Aorta (tissue), 5 donors: Measurements from ENCODE around the gene PDK1. TPM values are rescaled to one million over a fixed set of nuclear protein-coding genes. Genes with fewer than 3 reads are reported as not detected.

ENCODE experiments used
- ATAC-seq: fragments of 200-7000 bp; cut with Tn5 transposase; one replicate; pipeline ENCODE4 v1.9.1; 2022; ENCODE audit warnings: moderate library complexity; ENCODE audit not compliant: low FRiP score
- DNase-seq, 2 donors: peaks; one replicate each; pipeline ENCODE4 v3.0.0-alpha.2; 2020
- H3K27ac ChIP-seq, 2 donors: one replicate each; pipeline ENCODE4 v1.5.1; 2013; ENCODE audit warnings: low read length in 2 of 2, mild to moderate bottlenecking in 2 of 2, moderate library complexity in 2 of 2, control low read depth in 1 of 2, inconsistent platforms in 1 of 2, low read depth in 1 of 2
- H3K27me3 ChIP-seq, 2 donors: one replicate each; pipeline ENCODE4 v1.6.1; 2013; ENCODE audit warnings: control low read depth in 1 of 2, low read length in 1 of 2, mild to moderate bottlenecking in 1 of 2, moderate library complexity in 1 of 2; ENCODE audit not compliant: insufficient read depth in 2 of 2, control insufficient read depth in 1 of 2
- H3K36me3 ChIP-seq, 2 donors: one replicate each; pipeline ENCODE4 v1.6.1; 2013; ENCODE audit warnings: control low read depth in 1 of 2, low read length in 1 of 2, mild to moderate bottlenecking in 1 of 2; ENCODE audit not compliant: insufficient read depth in 2 of 2, control insufficient read depth in 1 of 2
- H3K4me1 ChIP-seq, 2 donors: one replicate each; pipeline ENCODE4 v1.6.1; 2013; ENCODE audit warnings: low read length in 2 of 2, control low read depth in 1 of 2, mild to moderate bottlenecking in 1 of 2, moderate library complexity in 1 of 2; ENCODE audit not compliant: insufficient read depth in 2 of 2, control insufficient read depth in 1 of 2
- H3K4me3 ChIP-seq, 2 donors: one replicate each; pipeline ENCODE4 v1.5.1; 2013; ENCODE audit warnings: low read length in 2 of 2, control low read depth in 1 of 2, mild to moderate bottlenecking in 1 of 2
- H3K9me3 ChIP-seq: one replicate; pipeline ENCODE4 v1.6.1; 2013; ENCODE audit warnings: mild to moderate bottlenecking, low read length; ENCODE audit not compliant: control insufficient read depth
- WGBS, 2 donors: extraction: QIAGEN DNeasy Blood & Tissue Kit; methylation state at CpG; one replicate each; pipeline ENCODE4 v1.1.7; 2013; 5-methylcytosine and 5-hydroxymethylcytosine counted together
- intact Hi-C, 2 donors: fragments of 100-400 bp; cut with DNase I; formaldehyde crosslinking; loops; one replicate each; pipeline versions ENCODE4 v1.14.2 to v1.15.0; 2022
- long read RNA-seq, 2 donors: library from polyadenylated mRNA; unstranded; transcript quantifications; one replicate each; pipeline ENCODE4 v2.0.0, GENCODE V29; 2020 to 2021
- polyA plus RNA-seq, 2 donors: library from polyadenylated mRNA; stranded (reverse); fragments of 200-250 nt; gene quantifications; one replicate each; pipeline ENCODE4 v1.2.3, GENCODE V29; 2013
- total RNA-seq, 2 donors: library from RNA; stranded (reverse); fragmentation: NEBNext Ultra II Directional; extraction: Animal tissue kit (Norgen Biotek cat#: 25700); gene quantifications; one replicate each; pipeline ENCODE4 v1.2.1, GENCODE V29; 2021
- donor health status: healthy with polysubstance abuse.
- donor health status: Bipolar disorder and iron deficiency.
- donor health status: DM: no; HTN: no; CAD: no.
- donor health status: DM: no; HTN: no; CAD: no.
- donor health status: DM: yes; HTN: yes; CAD: no.

The PDK1 gene
- total RNA-seq: 10 to 100 TPM; 27.4 to 38.7 TPM
- polyA plus RNA-seq: 1 to 10 TPM; 1.9 to 3.2 TPM
- long read RNA-seq, donor 1, partial matches to known transcripts: 6 of 17 reads
- long read RNA-seq, donor 1, other reads (novel, unspliced or antisense): 11 of 17 reads
- long read RNA-seq, donor 2, full-length matches to known transcripts: 3 of 5 reads
- long read RNA-seq, donor 2, partial matches to known transcripts: 1 of 5 reads
- long read RNA-seq, donor 2, other reads (novel, unspliced or antisense): 1 of 5 reads

- H3K9me3 ChIP-seq: no peaks in the 10 kb centered on the region
- peak within 1 kb of the TSS; percentile 54 to 70 for H3K4me3 ChIP-seq
- H3K27me3 ChIP-seq: no peaks in the 10 kb centered on the region
- peak; percentile 91 to 95 for DNase-seq
- peak within 1 kb of the TSS; percentile 58 to 86 for H3K27ac ChIP-seq
- WGBS, 2 donors: 0% methylated on average over 67 to 88 of the region's 88 CpGs
- peak; percentile 99 for ATAC-seq
- no peaks in the 10 kb centered on the region for H3K36me3 ChIP-seq
- intact Hi-C loops: loop anchor here in 1 of 2 donors (5.0 kb wide), 1 partner anchor 37 kb away; no protein-coding TSS in a partner anchor
- no peaks in the 10 kb centered on the region for H3K4me1 ChIP-seq
Observed at GRCh38 chr2:172555522-172556283, at the start of gene PDK1. Gene PDK1, plus strand, starts transcription at chr2:172556090. Its CDS starts 61 bp downstream, at chr2:172556151.

- no peak overlapping the region for H3K4me3 ChIP-seq
- H3K9me3 ChIP-seq: peaks cover 5% of the 10 kb centered on the region
- intact Hi-C loops: no loop called here
- no peak for DNase-seq
- H3K27me3 ChIP-seq: no peaks in the 10 kb centered on the region
- peaks cover 0 to 3% of the 10 kb centered on the region in 2 donors for H3K36me3 ChIP-seq
- 96 to 97% methylated on average over 4 of the region's 4 CpGs for WGBS, 2 donors
- H3K4me1 ChIP-seq: no peaks in the 10 kb centered on the region
- ATAC-seq: no peak
- no peak overlapping the region for H3K27ac ChIP-seq
Observed at GRCh38 chr2:172507199-172507598, 48.7 kb upstream of the PDK1 start.

GRCh38 chr2:172510088-172510487 lies 45.8 kb upstream of the PDK1 start:
- Histone ChIP-seq H3K4me1 (no peaks in the 10 kb centered on the region), H3K27ac (no peak overlapping the region), H3K27me3 (no peaks in the 10 kb centered on the region), H3K9me3 (peaks cover 11% of the 10 kb centered on the region), H3K36me3 (no peaks in the 10 kb centered on the region), H3K4me3 (no peak overlapping the region)
- DNase-seq: no peak
- ATAC-seq: no peak
- intact Hi-C loops: no loop called here
- WGBS, 2 donors: 84 to 87% methylated on average over 6 of the region's 6 CpGs

- ATAC-seq (no peak), DNase-seq (no peak)
- Histone ChIP-seq H3K27ac (no peak overlapping the region), H3K36me3 (no peaks in the 10 kb centered on the region), H3K4me1 (no peaks in the 10 kb centered on the region), H3K9me3 (peaks cover 11% of the 10 kb centered on the region), H3K27me3 (no peaks in the 10 kb centered on the region), H3K4me3 (no peak overlapping the region)
- intact Hi-C loops: no loop called here
- 90 to 91% methylated on average over 5 of the region's 5 CpGs for WGBS, 2 donors
Observed at GRCh38 chr2:172510548-172510947, 45.3 kb upstream of the PDK1 start.

- Histone ChIP-seq H3K4me3 (no peak overlapping the region), H3K27ac (no peak overlapping the region), H3K9me3 (peaks cover 11% of the 10 kb centered on the region), H3K27me3 (no peaks in the 10 kb centered on the region), H3K4me1 (no peaks in the 10 kb centered on the region), H3K36me3 (no peaks in the 10 kb centered on the region)
- intact Hi-C loops: no loop called here
- ATAC-seq: no peak
- no peak for DNase-seq
- 81 to 82% methylated on average over 5 of the region's 5 CpGs for WGBS, 2 donors
Observed at GRCh38 chr2:172512810-172513523, 42.9 kb upstream of the PDK1 start.

GRCh38 chr2:172513524-172513900 lies 42.4 kb upstream of the PDK1 start:
- H3K4me3 ChIP-seq: no peak overlapping the region
- no peak overlapping the region for H3K27ac ChIP-seq
- DNase-seq: no peak
- no peak for ATAC-seq
- H3K27me3 ChIP-seq: no peaks in the 10 kb centered on the region
- intact Hi-C loops: no loop called here
- no peaks in the 10 kb centered on the region for H3K4me1 ChIP-seq
- H3K36me3 ChIP-seq: no peaks in the 10 kb centered on the region
- peaks cover 11% of the 10 kb centered on the region for H3K9me3 ChIP-seq
- 84 to 98% methylated on average over 6 of the region's 6 CpGs for WGBS, 2 donors

GRCh38 chr2:172513935-172514586 lies 41.8 kb upstream of the PDK1 start:
- no peak for ATAC-seq
- DNase-seq: peak in 1 of 2 donors; percentile 66
- Histone ChIP-seq H3K4me1 (no peaks in the 10 kb centered on the region), H3K9me3 (peaks cover 11% of the 10 kb centered on the region), H3K4me3 (no peak overlapping the region), H3K27me3 (no peaks in the 10 kb centered on the region), H3K36me3 (no peaks in the 10 kb centered on the region), H3K27ac (no peak overlapping the region)
- intact Hi-C loops: no loop called here
- WGBS, 2 donors: 69 to 86% methylated on average over 15 of the region's 15 CpGs

- H3K36me3 ChIP-seq: no peaks in the 10 kb centered on the region
- ATAC-seq (no peak), DNase-seq (no peak)
- H3K4me1 ChIP-seq: no peaks in the 10 kb centered on the region
- peaks cover 11% of the 10 kb centered on the region for H3K9me3 ChIP-seq
- H3K27me3 ChIP-seq: no peaks in the 10 kb centered on the region
- intact Hi-C loops: no loop called here
- H3K27ac ChIP-seq: no peak overlapping the region
- H3K4me3 ChIP-seq: no peak overlapping the region
- 5% methylated on average over 1 of the region's 1 CpG for WGBS, 2 donors
Observed at GRCh38 chr2:172516299-172516698, 39.6 kb upstream of the PDK1 start.
